ENCODE results near the gene GINS2. TPM values are rescaled to one million over a fixed set of nuclear protein-coding genes. Genes with fewer than 3 reads are reported as not detected.
A peak's percentile ranks its signal among the peaks of the same experiment; 100 is the strongest.

GINS2 gene
- total RNA-seq, 3 donors from 2014 or later = 1.2 to 11.8 (median 5.4) TPM

DNA sequence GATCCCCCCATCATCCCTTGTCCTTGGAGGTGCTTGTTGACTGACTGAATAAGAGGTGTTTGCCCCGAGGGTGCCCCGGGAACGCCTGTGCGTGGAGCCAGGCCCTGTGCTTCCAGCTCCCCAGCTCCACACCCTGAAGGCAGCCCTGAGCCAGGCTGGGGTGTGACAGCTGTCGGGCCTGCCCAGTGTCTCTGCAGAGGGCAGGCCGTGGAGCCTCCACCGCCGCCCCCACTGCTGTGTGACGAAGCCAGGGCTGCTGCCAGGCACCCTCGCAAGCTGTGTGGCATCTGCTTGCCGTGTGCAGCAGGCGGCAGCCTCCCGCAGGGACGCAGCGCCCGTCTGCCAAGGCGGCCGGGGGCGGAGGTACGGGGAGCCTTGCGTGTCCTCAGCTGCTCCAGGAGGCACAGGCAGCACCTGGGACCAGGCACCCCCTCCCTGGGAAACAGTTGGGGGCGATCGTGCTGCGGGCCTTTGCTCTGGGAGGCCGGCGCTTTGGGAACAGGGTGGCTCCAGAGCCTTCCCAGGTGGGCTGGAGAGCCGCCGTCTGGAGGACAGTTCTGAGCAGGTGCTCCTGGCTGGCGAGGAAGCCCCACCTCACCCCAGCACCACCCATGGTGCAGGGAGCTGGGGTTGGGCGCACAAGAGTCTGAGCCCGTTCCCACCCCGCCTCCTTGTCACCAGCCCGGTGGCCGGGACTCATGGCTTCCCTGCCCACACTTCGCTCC, 49.1 kb downstream of the GINS2 start:
- ATAC-seq = peak; percentile 19
- Histone ChIP-seq H3K36me3 (ENCODE audit: low read depth) (no peaks in the 10 kb centered on the region), H3K4me3 (no peak overlapping the region), H3K4me1 (ENCODE audit: low read depth) (peaks cover 40% of the 10 kb centered on the region), H3K9me3 (no peaks in the 10 kb centered on the region)
- DNase-seq = no peak
- intact Hi-C loops (cut with DNase I, micrococcal nuclease) = no loop called here
- TF ChIP-seq, protein P1, sequence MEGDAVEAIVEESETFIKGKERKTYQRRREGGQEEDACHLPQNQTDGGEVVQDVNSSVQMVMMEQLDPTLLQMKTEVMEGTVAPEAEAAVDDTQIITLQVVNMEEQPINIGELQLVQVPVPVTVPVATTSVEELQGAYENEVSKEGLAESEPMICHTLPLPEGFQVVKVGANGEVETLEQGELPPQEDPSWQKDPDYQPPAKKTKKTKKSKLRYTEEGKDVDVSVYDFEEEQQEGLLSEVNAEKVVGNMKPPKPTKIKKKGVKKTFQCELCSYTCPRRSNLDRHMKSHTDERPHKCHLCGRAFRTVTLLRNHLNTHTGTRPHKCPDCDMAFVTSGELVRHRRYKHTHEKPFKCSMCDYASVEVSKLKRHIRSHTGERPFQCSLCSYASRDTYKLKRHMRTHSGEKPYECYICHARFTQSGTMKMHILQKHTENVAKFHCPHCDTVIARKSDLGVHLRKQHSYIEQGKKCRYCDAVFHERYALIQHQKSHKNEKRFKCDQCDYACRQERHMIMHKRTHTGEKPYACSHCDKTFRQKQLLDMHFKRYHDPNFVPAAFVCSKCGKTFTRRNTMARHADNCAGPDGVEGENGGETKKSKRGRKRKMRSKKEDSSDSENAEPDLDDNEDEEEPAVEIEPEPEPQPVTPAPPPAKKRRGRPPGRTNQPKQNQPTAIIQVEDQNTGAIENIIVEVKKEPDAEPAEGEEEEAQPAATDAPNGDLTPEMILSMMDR (IDR thresholded peaks at IDR 0.05) = no peak

DNA sequence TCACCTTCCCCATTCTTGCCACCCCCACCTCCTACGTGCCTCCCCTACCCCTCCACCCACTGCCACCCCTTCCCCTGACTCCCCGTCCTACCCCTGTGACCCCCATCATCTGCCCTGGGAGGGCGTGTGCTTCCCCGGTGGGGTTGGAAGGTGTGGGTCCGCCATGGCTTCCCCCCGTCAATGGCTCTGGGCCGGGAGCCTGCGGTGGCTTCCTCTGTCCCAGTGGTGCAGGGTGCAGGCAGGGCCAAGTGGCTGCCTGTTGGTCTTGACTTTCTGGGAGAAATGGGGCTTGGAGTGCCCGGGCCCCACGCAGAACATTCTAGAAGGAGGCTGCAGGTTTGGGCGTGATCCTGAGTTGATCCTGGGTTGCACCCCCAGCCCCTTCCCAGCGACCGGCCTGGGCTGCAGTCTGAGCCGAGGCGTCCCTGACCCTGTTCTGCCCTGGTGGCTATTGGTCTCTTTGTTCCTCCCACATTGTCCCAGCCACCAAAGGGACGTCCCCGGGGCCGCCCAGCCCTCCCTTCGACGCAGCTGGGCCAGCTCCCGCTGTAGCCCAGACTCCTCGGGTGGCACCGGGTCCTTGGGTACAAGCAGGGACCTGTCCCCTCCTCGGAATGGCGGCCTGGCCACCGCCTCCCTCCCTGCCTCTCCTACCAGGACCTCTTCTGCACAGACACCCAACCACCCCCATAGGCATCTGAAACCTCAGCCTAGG, 49.9 kb downstream of the GINS2 start:
- H3K36me3 ChIP-seq (ENCODE audit: low read depth) = no peaks in the 10 kb centered on the region
- H3K9me3 ChIP-seq = no peaks in the 10 kb centered on the region
- TF ChIP-seq, protein P1 (IDR thresholded peaks at IDR 0.05) = no peak
- peaks cover 31% of the 10 kb centered on the region for H3K4me1 ChIP-seq (ENCODE audit: low read depth)
- ATAC-seq = no peak
- DNase-seq = no peak
- intact Hi-C loops (cut with DNase I, micrococcal nuclease) = no loop called here
- H3K4me3 ChIP-seq = no peak overlapping the region

DNA sequence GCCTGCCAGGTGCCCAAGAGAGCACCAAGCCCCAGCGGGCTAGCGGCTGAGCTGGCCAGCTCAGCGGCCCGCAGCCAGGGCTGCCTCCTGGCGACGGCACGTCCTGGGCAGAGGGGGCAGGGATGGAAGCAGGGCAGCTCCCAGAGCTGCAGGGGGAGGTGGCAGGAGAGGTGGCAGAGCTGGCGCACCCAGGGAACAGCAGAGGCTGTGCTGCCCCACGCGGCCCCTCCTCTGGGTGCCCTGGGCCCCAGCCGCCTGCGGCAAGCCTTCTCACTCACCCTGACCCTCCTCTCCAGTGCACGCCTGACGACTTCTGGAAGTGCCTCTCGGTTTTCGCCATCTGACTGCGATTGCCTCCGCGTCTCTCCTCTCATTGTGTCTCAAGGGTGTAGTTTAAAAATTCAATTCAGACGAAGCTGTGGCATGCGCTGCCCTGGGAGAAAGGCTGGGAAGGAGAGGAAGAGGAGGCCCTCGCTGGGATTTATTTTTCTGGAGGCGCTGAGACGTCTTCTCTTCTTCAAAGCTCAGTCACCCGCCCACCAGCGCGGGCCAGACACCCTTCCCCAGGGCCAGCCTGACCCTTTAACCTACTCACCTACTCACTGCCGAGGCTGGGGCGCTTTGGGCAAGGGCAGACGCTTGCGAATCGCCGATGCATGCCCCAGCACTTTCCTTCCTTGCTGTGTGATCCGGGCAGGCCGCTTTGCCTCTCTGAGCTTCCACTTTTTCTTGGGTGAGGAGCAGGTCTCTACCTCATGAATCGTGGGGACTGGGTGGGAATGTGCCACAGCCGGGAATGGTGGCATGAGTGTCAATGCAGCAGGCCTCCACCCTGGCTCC, 50.7 kb downstream of the GINS2 start:
- ATAC-seq (no peak), DNase-seq (no peak)
- H3K4me1 ChIP-seq (ENCODE audit: low read depth) = peaks cover 25% of the 10 kb centered on the region
- no peak overlapping the region for H3K4me3 ChIP-seq
- no peaks in the 10 kb centered on the region for H3K36me3 ChIP-seq (ENCODE audit: low read depth)
- intact Hi-C loops (cut with DNase I, micrococcal nuclease) = no loop called here
- TF ChIP-seq, protein P1 (IDR thresholded peaks at IDR 0.05) = no peak
- no peaks in the 10 kb centered on the region for H3K9me3 ChIP-seq

- ATAC-seq = no peak
- no peaks in the 10 kb centered on the region for H3K9me3 ChIP-seq
- TF ChIP-seq, protein P1 (IDR thresholded peaks at IDR 0.05) = no peak
- intact Hi-C loops (cut with DNase I, micrococcal nuclease) = no loop called here
- H3K36me3 ChIP-seq (ENCODE audit: low read depth) = no peaks in the 10 kb centered on the region
- H3K4me3 ChIP-seq = no peak overlapping the region
- DNase-seq = no peak
- peaks cover 18% of the 10 kb centered on the region for H3K4me1 ChIP-seq (ENCODE audit: low read depth)
Observed at GRCh38 chr16:85637061-85637807, 51.5 kb downstream of the GINS2 start.

- TF ChIP-seq, protein P1 (IDR thresholded peaks at IDR 0.05) = no peak
- Histone ChIP-seq H3K36me3 (ENCODE audit: low read depth) (no peaks in the 10 kb centered on the region), H3K4me3 (no peak overlapping the region), H3K4me1 (ENCODE audit: low read depth) (peaks cover 10% of the 10 kb centered on the region), H3K9me3 (no peaks in the 10 kb centered on the region)
- DNase-seq = no peak
- ATAC-seq = no peak
- intact Hi-C loops (cut with DNase I, micrococcal nuclease) = no loop called here
Observed at GRCh38 chr16:85636234-85636812, 52.4 kb downstream of the GINS2 start.

All from mucosa of descending colon (tissue), 3 donors.